Colonic mucosa (tissue), 4 donors: ENCODE data around the gene IL10RB. TPM values are rescaled to one million over a fixed set of nuclear protein-coding genes. Genes with fewer than 3 reads are reported as not detected.

Experiments
- DNase-seq: peaks from one replicate; pipeline ENCODE4 v3.0.0-alpha.2; 2020
- H3K27ac ChIP-seq: fragments of 200-600 bp; one replicate; pipeline ENCODE4 v1.8.0; 2021
- H3K27me3 ChIP-seq: fragments of 200-600 bp; one replicate; pipeline ENCODE4 v1.8.0; 2021
- H3K36me3 ChIP-seq: fragments of 200-600 bp; one replicate; pipeline ENCODE4 v1.8.0; 2021
- H3K4me1 ChIP-seq: fragments of 200-600 bp; one replicate; pipeline ENCODE4 v1.8.0; 2021; ENCODE audit warnings: mild to moderate bottlenecking
- H3K4me3 ChIP-seq: fragments of 200-600 bp; one replicate; pipeline ENCODE4 v1.8.0; 2021
- H3K9ac ChIP-seq, 2 donors: one replicate each; pipeline ENCODE4 v1.7.0; 2013; ENCODE audit warnings: control low read depth in 2 of 2, low read depth in 2 of 2, low read length in 2 of 2
- H3K9me3 ChIP-seq: fragments of 200-600 bp; one replicate; pipeline ENCODE4 v1.8.0; 2021
- intact Hi-C: fragments of 100-400 bp; cut with DNase I; formaldehyde crosslinking; loops from one replicate; pipeline ENCODE4 v1.14.1; 2022
- total RNA-seq, 2 donors: library from RNA; stranded (reverse); fragmentation: NEBNext Ultra II Directional in 1 of 2; extraction: Animal tissue kit (Norgen Biotek cat#: 25700) in 1 of 2; gene quantifications; one replicate each; pipeline ENCODE4 v1.2.1, GENCODE V29; 2021
- TF ChIP-seq, protein P1 (sequence below): fragments of 200-600 bp; IDR thresholded peaks from one replicate; pipeline ENCODE4 v1.8.0; 2022; ENCODE audit warnings: antibody characterized with exemption, mild to moderate bottlenecking
- donor health status: healthy.
- donor health status: DM: no; HTN: no; CAD: no.
- donor health status: DM: no; HTN: no; CAD: no.

IL10RB gene
- total RNA-seq, 2 donors from 2014 or later: 48.0 to 86.3 TPM

- Histone ChIP-seq H3K4me1 (no peaks in the 10 kb centered on the region), H3K27ac (no peak overlapping the region), H3K36me3 (no peaks in the 10 kb centered on the region), H3K27me3 (no peaks in the 10 kb centered on the region), H3K9ac (no peak overlapping the region), H3K9me3 (no peaks in the 10 kb centered on the region), H3K4me3 (no peak overlapping the region)
- intact Hi-C loops: no loop called here
- TF ChIP-seq, protein P1, sequence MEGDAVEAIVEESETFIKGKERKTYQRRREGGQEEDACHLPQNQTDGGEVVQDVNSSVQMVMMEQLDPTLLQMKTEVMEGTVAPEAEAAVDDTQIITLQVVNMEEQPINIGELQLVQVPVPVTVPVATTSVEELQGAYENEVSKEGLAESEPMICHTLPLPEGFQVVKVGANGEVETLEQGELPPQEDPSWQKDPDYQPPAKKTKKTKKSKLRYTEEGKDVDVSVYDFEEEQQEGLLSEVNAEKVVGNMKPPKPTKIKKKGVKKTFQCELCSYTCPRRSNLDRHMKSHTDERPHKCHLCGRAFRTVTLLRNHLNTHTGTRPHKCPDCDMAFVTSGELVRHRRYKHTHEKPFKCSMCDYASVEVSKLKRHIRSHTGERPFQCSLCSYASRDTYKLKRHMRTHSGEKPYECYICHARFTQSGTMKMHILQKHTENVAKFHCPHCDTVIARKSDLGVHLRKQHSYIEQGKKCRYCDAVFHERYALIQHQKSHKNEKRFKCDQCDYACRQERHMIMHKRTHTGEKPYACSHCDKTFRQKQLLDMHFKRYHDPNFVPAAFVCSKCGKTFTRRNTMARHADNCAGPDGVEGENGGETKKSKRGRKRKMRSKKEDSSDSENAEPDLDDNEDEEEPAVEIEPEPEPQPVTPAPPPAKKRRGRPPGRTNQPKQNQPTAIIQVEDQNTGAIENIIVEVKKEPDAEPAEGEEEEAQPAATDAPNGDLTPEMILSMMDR: no peak
- DNase-seq: no peak
Measured at GRCh38 chr21:33309778-33310177, 43.6 kb downstream of the IL10RB start.

GRCh38 chr21:33312121-33312520 is 46.0 kb downstream of the IL10RB start:
- Histone ChIP-seq H3K4me3 (no peak overlapping the region), H3K36me3 (no peaks in the 10 kb centered on the region), H3K9me3 (no peaks in the 10 kb centered on the region), H3K4me1 (no peaks in the 10 kb centered on the region), H3K27ac (no peak overlapping the region), H3K27me3 (no peaks in the 10 kb centered on the region), H3K9ac (no peak overlapping the region)
- TF ChIP-seq, protein P1: no peak
- intact Hi-C loops: no loop called here
- DNase-seq: no peak

DNA sequence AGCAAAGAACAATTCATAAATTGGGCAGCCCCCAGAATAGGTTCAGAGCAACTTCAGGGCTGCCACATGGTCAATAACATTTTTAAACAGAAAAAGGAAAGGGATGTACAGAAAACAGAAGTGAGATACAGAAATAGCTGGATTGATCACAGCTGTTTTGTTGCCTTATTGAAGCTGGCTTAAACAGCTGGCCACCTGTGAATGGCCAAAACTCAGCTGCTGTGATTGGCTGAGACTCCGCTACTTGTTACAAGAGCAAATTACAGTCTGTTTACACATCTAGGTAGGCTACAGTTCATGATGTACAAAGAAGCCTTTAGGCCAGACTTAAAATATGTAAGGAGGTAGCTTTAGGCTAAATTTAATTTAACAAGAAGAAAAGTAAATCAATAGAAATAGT is 47.0 kb downstream of the IL10RB start:
- Histone ChIP-seq H3K36me3 (no peaks in the 10 kb centered on the region), H3K4me1 (no peaks in the 10 kb centered on the region), H3K9ac (no peak overlapping the region), H3K4me3 (no peak overlapping the region), H3K27ac (no peak overlapping the region), H3K9me3 (no peaks in the 10 kb centered on the region), H3K27me3 (no peaks in the 10 kb centered on the region)
- TF ChIP-seq, protein P1: no peak
- intact Hi-C loops: no loop called here
- no peak for DNase-seq

DNA sequence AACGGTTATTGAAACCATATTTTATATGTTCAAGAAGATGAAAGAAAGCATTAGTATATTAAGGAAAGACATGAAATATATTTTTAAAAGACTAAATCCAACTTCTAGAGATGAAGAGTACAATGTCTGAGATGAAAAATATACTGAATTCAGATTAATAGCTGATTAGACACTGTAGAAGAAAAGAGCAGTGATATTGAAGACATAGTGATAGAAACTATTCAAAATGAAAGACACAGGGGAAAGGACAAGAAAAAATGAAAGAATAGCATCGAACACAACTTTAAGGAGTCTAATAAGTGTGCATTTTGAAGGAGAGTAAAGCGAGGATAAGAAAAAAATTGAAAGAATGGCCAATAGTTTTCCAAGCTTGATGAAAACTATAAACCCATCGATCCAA is 47.4 kb downstream of the IL10RB start:
- no peak overlapping the region for H3K4me3 ChIP-seq
- TF ChIP-seq, protein P1: no peak
- no peaks in the 10 kb centered on the region for H3K27me3 ChIP-seq
- no peak overlapping the region for H3K9ac ChIP-seq
- H3K9me3 ChIP-seq: no peaks in the 10 kb centered on the region
- intact Hi-C loops: no loop called here
- H3K36me3 ChIP-seq: no peaks in the 10 kb centered on the region
- H3K27ac ChIP-seq: no peak overlapping the region
- no peaks in the 10 kb centered on the region for H3K4me1 ChIP-seq
- DNase-seq: no peak

DNA sequence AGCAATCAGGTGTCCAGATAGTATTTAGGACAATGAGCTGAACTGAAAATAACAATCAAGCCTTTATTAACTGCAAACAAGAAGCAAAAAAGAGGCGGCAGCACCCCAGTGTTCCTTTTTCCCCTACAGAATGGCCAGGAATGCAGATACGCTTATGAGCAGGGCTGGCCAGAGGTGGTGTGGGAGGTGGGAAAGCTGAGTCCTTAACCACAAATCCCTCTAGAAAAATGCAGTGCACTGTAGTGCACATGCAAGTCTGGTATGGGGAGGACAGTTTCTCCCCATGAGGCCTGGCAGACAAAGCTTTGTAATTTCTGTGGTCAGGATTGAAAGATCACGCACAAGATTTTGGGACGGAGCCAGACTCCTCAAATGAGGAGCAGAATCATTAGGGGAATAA is 47.9 kb downstream of the IL10RB start:
- no peak for DNase-seq
- Histone ChIP-seq H3K4me3 (no peak overlapping the region), H3K27me3 (no peaks in the 10 kb centered on the region), H3K4me1 (no peaks in the 10 kb centered on the region), H3K9me3 (no peaks in the 10 kb centered on the region), H3K9ac (no peak overlapping the region), H3K36me3 (no peaks in the 10 kb centered on the region), H3K27ac (no peak overlapping the region)
- intact Hi-C loops: no loop called here
- TF ChIP-seq, protein P1: no peak
